Endothelial cell of umbilical vein (primary cell): Measurements from ENCODE around the gene IGF2BP1. TPM values are rescaled to one million over a fixed set of nuclear protein-coding genes. Genes with fewer than 3 reads are reported as not detected.
A peak's percentile ranks its signal among the peaks of the same experiment; 100 is the strongest.

Source experiments
- BruUV-seq: library from RNA; stranded (reverse); fragments of 400-500 nt; replicated peaks from 2 replicates; lab custom pipeline; 2021; lab: Mats Ljungman, UMichigan
- CTCF ChIA-PET: fragments of 300-600, 350-600 bp; sonication (Branson Sonifier 250); formaldehyde crosslinking; loops from one replicate; lab custom pipeline; 2021; ENCODE audit warnings: antibody characterized with exemption, inconsistent platforms; lab: Charles Lee
- POLR2A ChIA-PET: fragments of 300-600, 350-600 bp; sonication (Branson Sonifier 250); formaldehyde crosslinking; loops from one replicate; lab custom pipeline; 2021; ENCODE audit warnings: antibody characterized with exemption, inconsistent platforms; lab: Charles Lee
- DNase-seq: peaks from one replicate; pipeline ENCODE4 v3.0.0-alpha.2; 2011; ENCODE audit warnings: low read depth, low spot score
- FAIRE-seq: peaks from 2 replicates; lab custom pipeline; 2011; peaks lifted over from hg19 to GRCh38; lab: Jason Lieb, UNC
- H2AFZ ChIP-seq: 2 replicates; pipeline ENCODE4 v1.6.0; 2012; ENCODE audit warnings: low read depth, low read length, control low read depth, inconsistent platforms
- H3K27ac ChIP-seq: 2 replicates; pipeline ENCODE4 v1.5.1; 2011; ENCODE audit warnings: low read depth, mild to moderate bottlenecking, control low read depth, low read length, moderate library complexity; ENCODE audit not compliant: insufficient read depth
- H3K27me3 ChIP-seq, 2 experiments: 2 replicates each; pipeline versions ENCODE4 v1.6.0 to v1.6.1; 2011; ENCODE audit warnings: low read length in 2 of 2, mixed read lengths in 1 of 2; ENCODE audit not compliant: control insufficient read depth in 2 of 2, insufficient read depth in 2 of 2
- H3K36me3 ChIP-seq, 2 experiments: 2 replicates in 1 of 2; 3 replicates in 1 of 2; pipeline ENCODE4 v1.5.1; 2011; ENCODE audit warnings: low read length in 2 of 2, mild to moderate bottlenecking in 1 of 2, moderate library complexity in 1 of 2; ENCODE audit not compliant: control insufficient read depth in 2 of 2, insufficient read depth in 2 of 2; ENCODE audit errors: extremely low read depth in 1 of 2
- H3K4me1 ChIP-seq: 3 replicates; pipeline ENCODE4 v1.5.1; 2011; ENCODE audit warnings: mild to moderate bottlenecking, low read length; ENCODE audit not compliant: control insufficient read depth, insufficient read depth; ENCODE audit errors: extremely low read depth
- H3K4me2 ChIP-seq: 2 replicates; pipeline ENCODE4 v1.6.1; 2011; ENCODE audit warnings: low read length, control low read depth, mixed read lengths; ENCODE audit not compliant: insufficient read depth
- H3K4me3 ChIP-seq, 3 experiments: fragments of 200-600 bp in 1 of 3; sonication (generic), shearing (Covaris generic) in 1 of 3; replicated peaks in 1 of 3; 2 replicates each; pipeline ENCODE4 v1.5.1; 2011 to 2016; ENCODE audit warnings: control low read depth in 3 of 3, low read length in 3 of 3, mild to moderate bottlenecking in 2 of 3, inconsistent platforms in 1 of 3, low read depth in 1 of 3, moderate library complexity in 1 of 3; ENCODE audit not compliant: insufficient read depth in 1 of 3
- H3K79me2 ChIP-seq: 2 replicates; pipeline ENCODE4 v1.6.0; 2012; ENCODE audit warnings: low read length, inconsistent platforms; ENCODE audit not compliant: control insufficient read depth, insufficient read depth
- H3K9ac ChIP-seq: replicated peaks from 2 replicates; pipeline ENCODE3; 2011; ENCODE audit warnings: low read length, control low read depth; ENCODE audit not compliant: insufficient read depth; ENCODE audit errors: extremely low read depth
- H3K9me1 ChIP-seq: replicated peaks from 3 replicates; pipeline ENCODE4 v1.6.0; 2011; ENCODE audit warnings: mild to moderate bottlenecking, low read length; ENCODE audit not compliant: control insufficient read depth, insufficient read depth; ENCODE audit errors: extremely low read depth
- H3K9me3 ChIP-seq: replicated peaks from 2 replicates; pipeline ENCODE4 v1.5.1; 2012; ENCODE audit warnings: low read length, inconsistent platforms; ENCODE audit not compliant: control insufficient read depth, insufficient read depth
- H4K20me1 ChIP-seq: replicated peaks from 2 replicates; pipeline ENCODE3; 2011; ENCODE audit warnings: mild to moderate bottlenecking, low read length; ENCODE audit not compliant: control insufficient read depth, insufficient read depth; ENCODE audit errors: extremely low read depth
- EZH2 ChIP-seq: IDR thresholded peaks from 2 replicates; pipeline ENCODE4 v1.6.1; 2012; ENCODE audit warnings: borderline replicate concordance, low read depth, mild to moderate bottlenecking, moderate library complexity, low read length, inconsistent platforms; ENCODE audit not compliant: severe bottlenecking
- FOS ChIP-seq: IDR thresholded peaks from 2 replicates; pipeline ENCODE4 v1.6.1; 2011; ENCODE audit warnings: mild to moderate bottlenecking, low read length, moderate library complexity, borderline replicate concordance; ENCODE audit not compliant: insufficient read depth
- GATA2 ChIP-seq: IDR thresholded peaks from 2 replicates; pipeline ENCODE4 v1.7.0; 2011; ENCODE audit warnings: low read depth, mild to moderate bottlenecking, moderate library complexity, mixed read lengths, low read length; ENCODE audit not compliant: insufficient read length, insufficient read depth
- JUN ChIP-seq: IDR thresholded peaks from 2 replicates; pipeline ENCODE4 v1.6.1; 2011; ENCODE audit warnings: borderline replicate concordance, low read depth; ENCODE audit not compliant: insufficient read length, insufficient read depth
- MYC ChIP-seq: IDR thresholded peaks from one replicate; pipeline ENCODE4 v1.6.1; 2011; ENCODE audit warnings: mild to moderate bottlenecking, low read depth, low read length
- POLR2A ChIP-seq: IDR thresholded peaks from 2 replicates; pipeline ENCODE4 v1.6.1; 2012; ENCODE audit warnings: low read depth, mild to moderate bottlenecking, control low read depth, low read length
- POLR2AphosphoS5 ChIP-seq: IDR thresholded peaks from 2 replicates; pipeline ENCODE4 v1.6.1; 2012; ENCODE audit warnings: low read depth, mild to moderate bottlenecking, control low read depth, low read length, moderate library complexity; ENCODE audit not compliant: insufficient read depth
- dilution Hi-C: fragments of 300-500 bp; cut with MboI; formaldehyde crosslinking; loops from one replicate; pipeline ENCODE4 v1.15.0; 2019; ENCODE audit warnings: low sequenced_read_pairs; ENCODE audit not compliant: extremely low pct_ligation_motif_present
- intact Hi-C: fragments of 100-400 bp; cut with micrococcal nuclease; formaldehyde crosslinking; loops from one replicate; pipeline ENCODE4 v1.10.0; 2022
- polyA plus RNA-seq, 4 experiments: library from polyadenylated mRNA; depleted of rRNA in 3 of 4; stranded (reverse) in 3 of 4; unstranded in 1 of 4; fragments of >200 nt; gene quantifications; 2 replicates each; pipeline versions ENCODE4 v1.2.1 to v1.2.3, GENCODE V29; 2011 to 2012; ENCODE audit warnings: missing spikeins in 1 of 4
- total RNA-seq: library from RNA; stranded (reverse); gene quantifications from 2 replicates; pipeline ENCODE4 v1.2.3, GENCODE V29; 2021
- TF ChIP-seq, protein P1 (sequence below), 2 donors: IDR thresholded peaks; 1 replicate in 1 of 2; 2 replicates in 1 of 2; pipeline ENCODE4 v1.5.1; 2011; ENCODE audit warnings: low read length in 2 of 2, mild to moderate bottlenecking in 2 of 2, moderate library complexity in 2 of 2, control low read depth in 1 of 2, inconsistent platforms in 1 of 2, low read depth in 1 of 2; ENCODE audit not compliant: insufficient read depth in 1 of 2; ENCODE audit errors: extremely low read depth in 1 of 2
- TF ChIP-seq, protein P2 (sequence below): IDR thresholded peaks from 2 replicates; pipeline ENCODE4 v1.6.1; 2011; ENCODE audit not compliant: insufficient read depth, insufficient read length

IGF2BP1 gene
- total and polyA plus RNA-seq, 2 donors (not counting 3 experiments of a cell fraction or from before 2014, with no cell fraction given), result 9.5 to 99.5 TPM

DNA sequence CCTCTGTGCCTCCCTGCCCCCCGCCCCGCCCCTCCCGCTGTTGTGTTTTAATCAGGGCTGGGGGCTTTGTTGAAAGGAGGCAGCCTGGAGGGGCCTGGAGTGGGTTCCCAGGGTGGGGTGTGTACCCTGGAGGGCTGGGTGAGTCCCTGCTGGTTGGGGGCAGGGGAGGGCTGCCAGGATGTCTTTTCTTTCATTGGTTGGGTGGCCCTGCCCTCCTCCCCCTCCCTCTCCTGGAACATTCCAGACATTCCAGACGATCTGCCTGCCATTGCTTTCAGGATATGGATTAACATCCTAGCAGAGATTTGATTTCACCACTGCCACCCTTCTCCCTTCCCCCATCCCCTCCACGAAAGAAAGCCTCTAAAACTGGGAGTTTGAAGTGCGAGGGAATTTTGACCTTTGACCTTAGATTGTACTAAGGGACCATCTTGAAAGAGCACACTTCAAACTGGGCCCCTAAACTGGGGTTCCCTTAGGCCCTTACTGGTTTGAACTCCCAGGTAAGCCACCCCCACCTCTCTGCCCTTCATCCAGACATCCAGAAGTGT, 25.3 kb downstream of the IGF2BP1 start:
- peak overlapping the region; percentile 87 for H3K27ac ChIP-seq
- peak overlapping the region; percentile 13 for H3K4me2 ChIP-seq
- intact Hi-C loops, result loop anchor here (1.0 kb wide), 1 partner anchor 8 kb away; no protein-coding TSS in a partner anchor
- H3K27me3 ChIP-seq, result no peaks in the 10 kb centered on the region
- ChIA-PET POLR2A (no interaction called here), CTCF (interaction anchor here (0.6 to 1.2 kb wide), 2 partner anchors 10 to 67 kb away, joined by 3 to 5 read pairs; no protein-coding TSS in a partner anchor)
- H3K79me2 ChIP-seq, result peaks cover 82% of the 10 kb centered on the region
- H4K20me1 ChIP-seq, result no peaks in the 10 kb centered on the region
- H3K4me3 ChIP-seq, result no peak overlapping the region
- dilution Hi-C loops, result no loop called here
- TF ChIP-seq, protein P1, sequence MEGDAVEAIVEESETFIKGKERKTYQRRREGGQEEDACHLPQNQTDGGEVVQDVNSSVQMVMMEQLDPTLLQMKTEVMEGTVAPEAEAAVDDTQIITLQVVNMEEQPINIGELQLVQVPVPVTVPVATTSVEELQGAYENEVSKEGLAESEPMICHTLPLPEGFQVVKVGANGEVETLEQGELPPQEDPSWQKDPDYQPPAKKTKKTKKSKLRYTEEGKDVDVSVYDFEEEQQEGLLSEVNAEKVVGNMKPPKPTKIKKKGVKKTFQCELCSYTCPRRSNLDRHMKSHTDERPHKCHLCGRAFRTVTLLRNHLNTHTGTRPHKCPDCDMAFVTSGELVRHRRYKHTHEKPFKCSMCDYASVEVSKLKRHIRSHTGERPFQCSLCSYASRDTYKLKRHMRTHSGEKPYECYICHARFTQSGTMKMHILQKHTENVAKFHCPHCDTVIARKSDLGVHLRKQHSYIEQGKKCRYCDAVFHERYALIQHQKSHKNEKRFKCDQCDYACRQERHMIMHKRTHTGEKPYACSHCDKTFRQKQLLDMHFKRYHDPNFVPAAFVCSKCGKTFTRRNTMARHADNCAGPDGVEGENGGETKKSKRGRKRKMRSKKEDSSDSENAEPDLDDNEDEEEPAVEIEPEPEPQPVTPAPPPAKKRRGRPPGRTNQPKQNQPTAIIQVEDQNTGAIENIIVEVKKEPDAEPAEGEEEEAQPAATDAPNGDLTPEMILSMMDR (IDR thresholded peaks at IDR 0.05; ENCODE audit: extremely low read depth in 1 of 2, insufficient read depth in 1 of 2, low read depth in 1 of 2, low read length in 2 of 2), result no peak
- peak; percentile 58 for TF ChIP-seq POLR2AphosphoS5
- peak; percentile 86 for FAIRE-seq
- peaks cover 36% of the 10 kb centered on the region for H3K4me1 ChIP-seq
- no peaks in the 10 kb centered on the region for H3K9me1 ChIP-seq
- H2AFZ ChIP-seq, result no peak overlapping the region
- no TSS peak for BruUV-seq
- DNase-seq, result peak; percentile 72
- no peaks in the 10 kb centered on the region for H3K9me3 ChIP-seq
- peaks cover 0 to 2% of the 10 kb centered on the region in 2 experiments for H3K36me3 ChIP-seq
- peak overlapping the region; percentile 54 for H3K9ac ChIP-seq

DNA sequence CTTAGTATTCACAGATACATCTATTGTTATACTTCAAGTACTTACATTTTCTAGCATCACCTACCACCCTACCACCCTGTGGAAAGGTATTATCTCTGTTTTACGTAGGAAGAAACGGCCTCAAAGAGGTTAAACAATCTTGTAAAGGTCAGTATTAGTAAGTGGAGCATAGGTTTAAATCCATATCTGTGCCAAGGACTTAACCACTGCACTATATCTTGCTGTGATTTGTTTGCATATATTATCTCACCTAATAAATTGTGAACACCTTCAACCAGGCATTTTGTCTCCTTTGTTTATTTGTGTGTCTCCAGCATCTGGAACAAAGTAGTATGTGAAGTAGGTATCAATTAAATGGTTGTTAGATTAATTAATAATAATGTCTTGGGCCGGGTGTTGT, 27.3 kb downstream of the IGF2BP1 start:
- Histone ChIP-seq H3K79me2 (peaks cover 69% of the 10 kb centered on the region), H3K4me3 (no peak overlapping the region), H3K9me1 (no peaks in the 10 kb centered on the region), H3K4me2 (no peak overlapping the region), H3K4me1 (peaks cover 53% of the 10 kb centered on the region), H3K36me3 (peaks cover 0 to 4% of the 10 kb centered on the region in 2 experiments), H2AFZ (no peak overlapping the region), H3K27ac (no peak overlapping the region), H4K20me1 (no peaks in the 10 kb centered on the region), H3K27me3 (no peaks in the 10 kb centered on the region), H3K9ac (no peak overlapping the region), H3K9me3 (no peaks in the 10 kb centered on the region)
- TF ChIP-seq MYC (no peak), POLR2AphosphoS5 (no peak), FOS (no peak), EZH2 (no peak), POLR2A (no peak), JUN (no peak), GATA2 (no peak)
- TF ChIP-seq, protein P1 (IDR thresholded peaks at IDR 0.05; ENCODE audit: extremely low read depth in 1 of 2, insufficient read depth in 1 of 2, low read depth in 1 of 2, low read length in 2 of 2), result no peak
- TF ChIP-seq, protein P2, sequence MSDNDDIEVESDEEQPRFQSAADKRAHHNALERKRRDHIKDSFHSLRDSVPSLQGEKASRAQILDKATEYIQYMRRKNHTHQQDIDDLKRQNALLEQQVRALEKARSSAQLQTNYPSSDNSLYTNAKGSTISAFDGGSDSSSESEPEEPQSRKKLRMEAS, result no peak
- FAIRE-seq, result no peak
- ChIA-PET CTCF (interaction anchor here (0.9 kb wide), 1 partner anchor 12 kb away, joined by 3 read pairs; no protein-coding TSS in a partner anchor), POLR2A (no interaction called here)
- no TSS peak for BruUV-seq
- dilution Hi-C loops (no loop called here), intact Hi-C loops (no loop called here)
- no peak for DNase-seq
